HepG2 (cell line): ENCODE data around the gene NRSN2. TPM values are rescaled to one million over a fixed set of nuclear protein-coding genes. Genes with fewer than 3 reads are reported as not detected.
A peak's percentile ranks its signal among the peaks of the same experiment; 100 is the strongest.

Experiments
- ARNT2 ChIP-seq: sonication (generic); formaldehyde crosslinking; IDR thresholded peaks from 2 replicates; pipeline ENCODE4 v1.8.0; 2022; ENCODE audit warnings: mild to moderate bottlenecking, low read depth, missing genetic modification reagents, moderate library complexity
- ATF7-NPFF ChIP-seq: sonication (generic); formaldehyde crosslinking; IDR thresholded peaks from 2 replicates; pipeline ENCODE4 v1.8.1; 2023; ENCODE audit warnings: mild to moderate bottlenecking, low read depth, missing genetic modification reagents, moderate library complexity
- GTF3A ChIP-seq: sonication (generic); formaldehyde crosslinking; conservative IDR thresholded peaks from 2 replicates; pipeline ENCODE4 v1.4.0; 2020; ENCODE audit warnings: mild to moderate bottlenecking, missing genetic modification reagents
- IRF9 ChIP-seq: sonication (generic); formaldehyde crosslinking; IDR thresholded peaks from 2 replicates; pipeline ENCODE4 v1.8.0; 2022; ENCODE audit warnings: missing genetic modification reagents, mild to moderate bottlenecking, borderline replicate concordance
- KLF16 ChIP-seq, 2 experiments: sonication (generic) in 1 of 2; formaldehyde crosslinking in 1 of 2; IDR thresholded peaks; 2 replicates each; pipeline versions ENCODE4 v1.6.1 to v1.8.0; 2016 to 2023; ENCODE audit warnings: missing genetic modification reagents in 2 of 2, missing compliant biosample characterization in 1 of 2
- NFYB ChIP-seq: sonication (generic); formaldehyde crosslinking; IDR thresholded peaks from 2 replicates; pipeline ENCODE4 v1.4.0; 2020; ENCODE audit warnings: missing genetic modification reagents
- NRL ChIP-seq: sonication (generic); formaldehyde crosslinking; IDR thresholded peaks from 2 replicates; pipeline ENCODE4 v1.5.0; 2020; ENCODE audit warnings: missing genetic modification reagents, mild to moderate bottlenecking, moderate library complexity, borderline replicate concordance
- RBM39 ChIP-seq: fragments of 200-400 bp; formaldehyde crosslinking; IDR thresholded peaks from one replicate; pipeline ENCODE4 v1.6.1; 2018; ENCODE audit warnings: antibody characterized with exemption, mild to moderate bottlenecking, low read depth, low read length; ENCODE audit not compliant: poor library complexity, severe bottlenecking
- RFX1 ChIP-seq: fragments of 450-650 bp; IDR thresholded peaks from 2 replicates; pipeline ENCODE4 v1.6.1; 2017
- SAFB2 ChIP-seq: sonication (generic); formaldehyde crosslinking; IDR thresholded peaks from 2 replicates; pipeline ENCODE4 v1.5.1; 2020; ENCODE audit warnings: missing genetic modification reagents, low read depth, mild to moderate bottlenecking, borderline replicate concordance
- SIX1 ChIP-seq: sonication (generic); formaldehyde crosslinking; IDR thresholded peaks from 2 replicates; pipeline ENCODE4 v1.4.0; 2020; ENCODE audit warnings: missing genetic modification reagents, borderline replicate concordance
- STAT6 ChIP-seq: sonication (generic); formaldehyde crosslinking; IDR thresholded peaks from 2 replicates; pipeline ENCODE4 v1.4.0; 2020; ENCODE audit warnings: missing genetic modification reagents, mild to moderate bottlenecking, borderline replicate concordance
- ZNF12 ChIP-seq: sonication (generic); formaldehyde crosslinking; IDR thresholded peaks from 2 replicates; pipeline ENCODE4 v1.5.0; 2020; ENCODE audit warnings: missing genetic modification reagents
- ZNF558 ChIP-seq: sonication (generic); formaldehyde crosslinking; IDR thresholded peaks from 2 replicates; pipeline ENCODE4 v1.9.0; 2022; ENCODE audit warnings: mild to moderate bottlenecking, missing genetic modification reagents, borderline replicate concordance
- ZNF564 ChIP-seq: sonication (generic); formaldehyde crosslinking; IDR thresholded peaks from 2 replicates; pipeline ENCODE4 v1.8.1; 2023; ENCODE audit warnings: mild to moderate bottlenecking, missing genetic modification reagents
- ZNF574 ChIP-seq: sonication (generic); formaldehyde crosslinking; IDR thresholded peaks from 2 replicates; pipeline ENCODE4 v1.4.0; 2020; ENCODE audit warnings: missing genetic modification reagents
- ZNF687 ChIP-seq: sonication (generic); formaldehyde crosslinking; IDR thresholded peaks from 2 replicates; pipeline ENCODE4 v1.5.1; 2020; ENCODE audit warnings: mild to moderate bottlenecking, missing genetic modification reagents, moderate library complexity
- polyA plus RNA-seq, 8 experiments: library from polyadenylated mRNA; depleted of rRNA in 3 of 8; stranded (reverse) in 7 of 8; unstranded in 1 of 8; fragments of >200 nt; fragmentation: Illumina TruSeq in 4 of 8; extraction: Trizol in 4 of 8; gene quantifications; 2 replicates each; pipeline versions ENCODE4 v1.2.1 to v1.2.3, GENCODE V29; 2011 to 2016; ENCODE audit warnings: low read depth in 4 of 8, missing spikeins in 1 of 8, mixed read lengths in 1 of 8; ENCODE audit not compliant: insufficient read depth in 1 of 8
- total RNA-seq, 5 experiments: library from RNA; depleted of rRNA; stranded (reverse); fragments of >200 nt; fragmentation: Illumina TruSeq; extraction: Trizol; gene quantifications; 2 replicates each; pipeline ENCODE4 v1.2.3, GENCODE V29; 2016; ENCODE audit warnings: low read depth in 1 of 5

Gene NRSN2
- total and polyA plus RNA-seq, 2 of the 13 experiments (the other 11 are each of a cell fraction or from before 2014, with no cell fraction given) = 32.3 to 49.4 TPM

- TF ChIP-seq NFYB (CRISPR knock-in tag) = 0 out of 2 replicates have a peak, but pooled peaks have one; percentile 19
- no peak for TF ChIP-seq ZNF564
- peak in 1 of 2 experiments; percentile 77; a peak in 1 of 4 replicates for TF ChIP-seq KLF16 (CRISPR knock-in tag; IDR thresholded peaks at IDR 0.05)
- TF ChIP-seq ZNF687 (CRISPR knock-in tag) = peak; percentile 64
- TF ChIP-seq GTF3A (CRISPR knock-in tag) = peak; percentile 70; the same call in 1 of the 2 replicates
- TF ChIP-seq NRL (CRISPR knock-in tag) = no peak; the same call in 1 of the 2 replicates
- TF ChIP-seq ZNF574 (CRISPR knock-in tag) = peak; percentile 57
- TF ChIP-seq ZNF558 (CRISPR knock-in tag) = peak; percentile 81; the same call in 1 of the 2 replicates
- TF ChIP-seq SIX1 (CRISPR knock-in tag) = 0 out of 2 replicates have a peak, but pooled peaks have one; percentile 7
- TF ChIP-seq ARNT2 (CRISPR knock-in tag) = peak; percentile 48; the same call in 1 of the 2 replicates
- peak; percentile 45; the same call in 1 of the 2 replicates for TF ChIP-seq ATF7-NPFF (CRISPR knock-in tag)
- TF ChIP-seq SAFB2 = peak; percentile 70; the same call in 1 of the 2 replicates
- no peak for TF ChIP-seq RFX1
- no peak for TF ChIP-seq STAT6
- no peak for TF ChIP-seq ZNF12 (CRISPR knock-in tag)
- peak; percentile 37; the same call in 1 of the 2 replicates for TF ChIP-seq IRF9
- TF ChIP-seq RBM39 = no peak
Observed at GRCh38 chr20:346640-347316, at the start of gene NRSN2 (continued).
